Measurements from ENCODE around the gene OR52B4. TPM values are rescaled to one million over a fixed set of nuclear protein-coding genes. Genes with fewer than 3 reads are reported as not detected.

OR52B4 gene
- total RNA-seq, 4 donors from 2014 or later = 1.3 TPM; not detected in 3

Other genes with a start within 250 kb of the OR52B4 start
- gene TRIM21, start 25.3 kb upstream of the OR52B4 start, total RNA-seq = 10 to 100 TPM in 3 of 4 donors, 1 to 10 TPM in 1; 5.0 to 28.0 (median 17.0) TPM
- not detected for gene OR52K2, start 80.9 kb upstream of the OR52B4 start, total RNA-seq
- gene OR52K1, start 114.3 kb upstream of the OR52B4 start, total RNA-seq = not detected
- not detected for gene OR52M1, start 176.8 kb upstream of the OR52B4 start, total RNA-seq
- not detected for gene OR52I2, start 213.4 kb upstream of the OR52B4 start, total RNA-seq
- gene OR52I1, start 225.7 kb upstream of the OR52B4 start, total RNA-seq = not detected
- 10 to 100 TPM in 3 of 4 donors, 1 to 10 TPM in 1; 9.0 to 22.7 (median 13.3) TPM for gene TRIM68, start 239.8 kb upstream of the OR52B4 start, total RNA-seq

Data from uterus (tissue), 4 donors.